Activated CD4-positive, CD25-positive, alpha-beta regulatory T cell (primary cell): ENCODE measurements around the gene PKD2L1.
A peak's percentile ranks its signal among the peaks of the same experiment; 100 is the strongest.
"Not testable (repeated sequence)": the region's sequence is repeated elsewhere in the genome, so short reads cannot be mapped to it uniquely, and the experiment has no call there.

Experiments
- DNase-seq, 4 experiments: peaks; one replicate each; lab custom pipeline; 2025; lab: John Stamatoyannopoulos, UW

The PKD2L1 gene

GRCh38 chr10:100333661-100334440 lies 3.8 kb upstream of the PKD2L1 start:
- DNase-seq, result no peak

- DNase-seq, result no peak
These were observed 3.1 kb upstream of the PKD2L1 start for GRCh38 chr10:100333106-100333505.

- no peak for DNase-seq
These were observed 1.8 kb downstream of the PKD2L1 start for GRCh38 chr10:100328198-100328597.

DNA sequence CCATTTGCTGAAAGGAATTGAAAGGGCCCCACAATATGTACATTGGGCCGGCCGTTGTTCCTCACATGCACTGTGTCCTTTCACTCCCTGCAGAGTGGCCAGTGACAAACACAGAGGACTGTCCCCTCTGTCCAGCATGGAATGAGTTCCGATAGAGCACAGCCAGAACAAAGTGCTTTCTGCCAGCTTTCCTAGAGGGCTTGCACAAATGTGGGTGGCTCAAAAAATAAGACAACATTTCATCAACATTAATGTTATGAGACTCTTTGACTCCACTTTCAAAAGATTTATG lies 2.4 kb downstream of the PKD2L1 start:
- no peak for DNase-seq

- DNase-seq, result peak in 1 of 4 experiments; percentile 7
These were observed 2.9 kb downstream of the PKD2L1 start for GRCh38 chr10:100327007-100327717.

DNA sequence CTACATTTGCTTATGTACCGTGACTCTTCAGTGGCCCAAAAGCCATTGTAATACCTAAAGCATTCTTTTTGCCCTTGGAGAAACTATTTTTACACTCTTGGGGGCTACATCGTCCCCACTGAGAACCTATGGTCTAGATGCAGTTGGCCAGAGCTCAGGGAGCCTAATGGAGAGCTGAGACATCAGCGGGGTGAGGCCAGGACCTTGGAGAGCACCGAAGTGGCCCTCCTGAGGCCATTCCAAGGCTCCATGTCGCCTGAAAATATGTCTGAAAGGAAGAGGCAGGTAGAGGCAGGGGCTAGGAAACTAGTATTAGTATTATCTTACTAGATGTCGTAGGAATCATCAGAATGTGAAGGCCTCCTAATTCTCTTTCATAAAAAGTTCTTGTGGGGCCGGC lies 4.9 kb downstream of the PKD2L1 start:
- DNase-seq, result no peak

- DNase-seq, result no peak
These were observed 10.2 kb downstream of the PKD2L1 start for GRCh38 chr10:100319707-100320402.

GRCh38 chr10:100318207-100318606 lies 11.8 kb downstream of the PKD2L1 start:
- no peak for DNase-seq

DNA sequence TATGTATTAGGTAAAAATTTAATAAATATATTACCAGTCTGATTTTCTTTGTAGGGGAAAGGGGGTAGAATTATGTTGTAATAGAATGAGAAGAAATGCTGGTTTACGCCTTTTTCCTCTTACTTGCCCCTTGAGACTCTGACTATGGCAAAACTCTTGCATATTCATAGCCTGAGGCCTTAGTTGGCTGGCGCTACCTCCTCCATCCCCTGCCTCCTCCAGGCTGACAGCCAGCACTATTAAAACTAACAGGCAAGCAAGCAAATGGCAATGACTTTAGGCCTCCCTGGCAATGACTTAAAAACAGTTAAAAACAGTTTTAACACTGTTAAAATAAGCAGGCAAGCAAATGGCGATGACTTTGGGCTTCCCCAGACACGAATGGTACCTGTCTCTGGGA lies 14.4 kb downstream of the PKD2L1 start:
- DNase-seq, result no peak

- DNase-seq, result no peak
These were observed 18.7 kb downstream of the PKD2L1 start for GRCh38 chr10:100311298-100311697.

DNA sequence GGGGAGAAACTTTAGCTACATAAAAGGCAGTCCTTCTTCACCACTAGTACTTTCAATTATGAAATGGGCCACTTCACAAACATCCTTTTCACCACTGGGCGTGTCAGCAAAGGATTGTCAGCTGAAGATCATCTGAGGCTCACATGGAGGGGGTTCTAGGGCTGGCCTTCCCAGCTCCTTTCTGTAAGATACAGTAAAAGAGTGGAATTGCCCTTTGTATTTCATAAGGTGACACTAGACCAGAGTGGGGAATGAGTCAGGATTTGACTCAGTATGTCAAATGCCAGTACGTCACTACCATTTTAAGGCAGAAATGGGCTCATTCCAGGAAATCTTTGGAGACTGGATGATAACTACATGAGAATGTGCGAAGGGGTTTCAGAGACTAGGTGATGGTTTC lies 22.3 kb downstream of the PKD2L1 start:
- no peak for DNase-seq

DNA sequence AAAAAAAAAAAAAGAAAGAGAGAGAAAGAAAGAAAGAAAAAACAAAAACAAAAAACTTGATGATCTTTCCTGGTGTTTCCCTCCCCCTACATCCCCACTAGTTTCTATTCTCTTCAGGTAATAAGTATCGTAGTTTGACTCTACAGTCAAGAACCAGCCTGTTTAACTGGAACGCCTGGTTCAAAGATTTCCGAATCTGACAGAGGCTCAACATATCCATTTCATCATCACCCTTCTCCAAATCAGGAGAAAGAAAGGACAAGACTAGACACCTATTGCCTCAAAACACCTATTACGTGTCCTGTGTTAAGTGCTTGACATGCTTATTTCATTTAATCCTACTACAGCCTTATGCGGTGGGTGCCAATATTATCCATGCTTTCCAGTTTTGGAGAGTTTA lies 23.2 kb downstream of the PKD2L1 start:
- no peak for DNase-seq

DNA sequence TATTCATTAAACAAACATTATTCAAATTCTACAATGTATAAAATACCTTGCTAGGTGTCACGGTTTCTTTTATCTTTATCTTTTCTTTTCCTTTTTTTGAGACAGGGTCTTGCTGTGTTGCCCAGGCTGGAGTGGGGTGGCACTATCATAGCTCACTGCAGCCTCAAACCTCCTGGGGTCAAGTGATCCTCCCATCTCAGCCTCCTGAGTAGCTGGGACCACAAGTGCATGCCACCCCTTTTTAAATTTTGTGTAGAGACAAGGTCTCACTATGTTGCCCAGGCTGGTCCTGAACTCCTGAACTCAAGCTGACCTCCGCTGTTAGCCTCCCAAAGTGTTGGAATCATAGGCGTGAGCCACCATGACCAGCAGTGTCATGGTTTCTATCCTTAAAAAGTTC lies 25.6 kb downstream of the PKD2L1 start:
- no peak for DNase-seq

GRCh38 chr10:100303724-100304319 lies 26.2 kb downstream of the PKD2L1 start:
- DNase-seq, result no peak

DNA sequence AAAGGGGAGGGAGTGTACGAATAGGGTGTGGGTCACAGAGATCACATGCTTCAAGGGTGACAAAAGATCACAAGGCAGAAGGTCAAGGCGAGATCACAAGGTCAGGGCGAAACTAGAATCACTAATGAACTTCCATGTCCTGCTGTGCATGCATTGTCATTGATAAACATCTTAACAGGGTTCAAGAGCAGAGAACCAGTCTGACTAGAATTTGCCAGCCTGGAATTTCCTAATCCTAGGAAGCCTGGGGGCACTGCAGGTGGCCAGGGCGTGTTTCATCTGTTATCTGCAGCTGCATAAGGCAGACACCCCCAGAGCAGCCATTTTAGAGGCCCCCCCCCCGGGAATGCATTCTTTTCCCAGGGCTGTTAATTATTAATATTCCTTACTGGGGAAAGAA lies 28.9 kb downstream of the PKD2L1 start:
- DNase-seq, result not testable (repeated sequence)

GRCh38 chr10:100297242-100297641 lies 32.8 kb downstream of the PKD2L1 start:
- no peak for DNase-seq

- DNase-seq, result no peak
These were observed 37.0 kb downstream of the PKD2L1 start for GRCh38 chr10:100293066-100293465.

GRCh38 chr10:100292300-100292699 lies 37.7 kb downstream of the PKD2L1 start:
- not testable (repeated sequence) for DNase-seq

DNA sequence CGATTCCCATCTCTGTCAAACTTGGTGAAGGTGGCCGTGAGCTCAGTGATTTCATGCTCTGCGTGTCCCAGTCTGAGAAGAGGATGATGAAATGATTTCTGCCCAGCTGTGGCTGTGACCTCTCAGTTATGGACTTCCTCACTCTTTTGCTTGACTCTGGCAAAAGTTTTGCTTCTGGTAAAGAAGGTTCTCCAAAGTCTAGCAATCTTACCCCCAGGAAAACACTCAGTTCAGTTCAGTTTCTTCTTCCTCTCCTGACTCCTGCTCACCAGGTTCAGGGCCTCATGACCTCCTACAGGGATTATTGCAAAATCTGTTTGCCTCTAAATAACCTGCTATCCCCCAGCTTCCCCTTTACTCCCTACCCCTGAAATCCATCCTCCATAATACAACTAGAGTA lies 38.7 kb downstream of the PKD2L1 start:
- DNase-seq, result no peak

DNA sequence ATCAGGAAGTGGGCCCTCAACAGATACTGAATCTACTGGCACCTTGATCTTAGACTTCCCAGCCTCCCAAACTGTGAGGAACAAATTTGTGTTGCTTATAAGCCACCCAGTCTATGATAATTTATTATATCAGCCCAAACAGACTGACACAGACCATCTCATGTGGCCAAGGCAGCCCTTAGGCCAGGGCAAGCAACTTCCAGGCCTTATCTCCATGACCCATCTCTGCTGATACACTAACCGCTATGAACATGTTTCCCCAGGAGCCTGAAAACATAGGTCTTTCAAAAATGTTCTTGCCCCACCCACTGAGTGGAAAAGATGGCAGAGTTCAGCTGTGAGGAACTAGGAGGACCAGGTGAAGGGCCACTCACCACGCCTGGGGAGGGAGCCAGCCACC lies 40.4 kb downstream of the PKD2L1 start:
- DNase-seq, result no peak

DNA sequence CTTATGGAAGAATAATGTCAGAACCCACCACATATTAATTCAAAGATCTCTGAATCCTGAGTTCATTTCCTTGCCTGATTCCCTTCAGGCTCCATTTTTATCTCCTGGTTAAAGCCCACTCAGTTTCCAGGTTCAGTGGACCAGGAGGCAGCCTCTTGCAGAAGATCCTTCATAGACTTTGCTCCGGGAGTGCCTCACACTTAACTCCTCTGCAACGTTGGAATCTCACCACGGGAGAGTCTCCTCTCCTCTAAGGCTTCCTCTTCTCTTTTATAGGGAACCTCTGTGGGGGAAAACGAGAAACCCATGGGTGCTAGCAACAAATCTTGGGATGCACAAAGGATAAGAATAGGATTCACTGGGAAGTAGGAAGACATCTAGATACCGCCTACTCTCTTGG lies 41.8 kb downstream of the PKD2L1 start:
- no peak for DNase-seq

GRCh38 chr10:100287756-100288155 lies 42.3 kb downstream of the PKD2L1 start:
- no peak for DNase-seq
